HepG2 (cell line): ENCODE measurements around the gene UBXN1. TPM values are rescaled to one million over a fixed set of nuclear protein-coding genes. Genes with fewer than 3 reads are reported as not detected.
A peak's percentile ranks its signal among the peaks of the same experiment; 100 is the strongest.

Experiments
- ARID5B ChIP-seq: IDR thresholded peaks from 2 replicates; pipeline ENCODE4 v1.4.0; 2020; ENCODE audit warnings: mild to moderate bottlenecking, missing genetic modification reagents
- BRF2 ChIP-seq: sonication (generic); formaldehyde crosslinking; IDR thresholded peaks from 2 replicates; pipeline ENCODE4 v1.8.1; 2022; ENCODE audit warnings: mild to moderate bottlenecking, missing genetic modification reagents
- FOXK2 ChIP-seq: fragments of 450-650 bp; IDR thresholded peaks from 2 replicates; pipeline ENCODE4 v1.6.1; 2016
- KMT2A ChIP-seq: sonication (generic); formaldehyde crosslinking; IDR thresholded peaks from 2 replicates; pipeline ENCODE4 v1.4.0; 2020; ENCODE audit warnings: missing genetic modification reagents
- MEIS1 ChIP-seq: sonication (generic); formaldehyde crosslinking; IDR thresholded peaks from 2 replicates; pipeline ENCODE4 v1.9.0; 2021; ENCODE audit warnings: mild to moderate bottlenecking, missing genetic modification reagents, moderate library complexity, borderline replicate concordance
- NCOA1 ChIP-seq: sonication (generic); formaldehyde crosslinking; IDR thresholded peaks from 2 replicates; pipeline ENCODE4 v1.9.0; 2021; ENCODE audit warnings: missing genetic modification reagents
- PHF21A ChIP-seq: sonication (generic); formaldehyde crosslinking; IDR thresholded peaks from 2 replicates; pipeline ENCODE4 v1.5.0; 2020; ENCODE audit warnings: mild to moderate bottlenecking, missing genetic modification reagents
- PRDM15 ChIP-seq: sonication (generic); formaldehyde crosslinking; IDR thresholded peaks from 2 replicates; pipeline ENCODE4 v1.4.0; 2020; ENCODE audit warnings: missing genetic modification reagents
- RFX3 ChIP-seq: IDR thresholded peaks from 2 replicates; pipeline ENCODE4 v1.6.1; 2016; ENCODE audit warnings: missing biosample characterization, missing genetic modification reagents
- SMAD3 ChIP-seq: sonication (generic); formaldehyde crosslinking; IDR thresholded peaks from 2 replicates; pipeline ENCODE4 v1.4.0; 2020; ENCODE audit warnings: missing genetic modification reagents
- SRSF4 ChIP-seq: fragments of 200-400 bp; formaldehyde crosslinking; IDR thresholded peaks from one replicate; pipeline ENCODE4 v1.6.1; 2018; ENCODE audit warnings: mild to moderate bottlenecking, low read depth, low read length, moderate library complexity; ENCODE audit not compliant: poor library complexity, severe bottlenecking
- UBTF ChIP-seq: sonication (generic); formaldehyde crosslinking; IDR thresholded peaks from 2 replicates; pipeline ENCODE4 v1.4.0; 2020; ENCODE audit warnings: mild to moderate bottlenecking, missing genetic modification reagents
- ZBTB20 ChIP-seq: sonication (generic); formaldehyde crosslinking; IDR thresholded peaks from 2 replicates; pipeline ENCODE4 v1.8.1; 2023; ENCODE audit warnings: missing genetic modification reagents, low read depth, mild to moderate bottlenecking, borderline replicate concordance
- ZFP62 ChIP-seq: sonication (generic); formaldehyde crosslinking; IDR thresholded peaks from 2 replicates; pipeline ENCODE4 v1.4.0; 2020; ENCODE audit warnings: missing genetic modification reagents
- ZNF17 ChIP-seq: sonication (generic); formaldehyde crosslinking; IDR thresholded peaks from 2 replicates; pipeline ENCODE4 v1.5.0; 2020; ENCODE audit warnings: mild to moderate bottlenecking, missing genetic modification reagents
- ZNF20 ChIP-seq: sonication (generic); formaldehyde crosslinking; IDR thresholded peaks from 2 replicates; pipeline ENCODE4 v1.4.0; 2020; ENCODE audit warnings: mild to moderate bottlenecking, moderate library complexity, missing genetic modification reagents
- ZNF235 ChIP-seq: sonication (generic); formaldehyde crosslinking; IDR thresholded peaks from 2 replicates; pipeline ENCODE4 v1.8.1; 2023; ENCODE audit warnings: mild to moderate bottlenecking, missing genetic modification reagents, borderline replicate concordance
- ZNF878 ChIP-seq: sonication (generic); formaldehyde crosslinking; IDR thresholded peaks from 2 replicates; pipeline ENCODE4 v1.8.1; 2023; ENCODE audit warnings: mild to moderate bottlenecking, missing genetic modification reagents, moderate library complexity
- ZSCAN30 ChIP-seq: sonication (generic); formaldehyde crosslinking; IDR thresholded peaks from 2 replicates; pipeline ENCODE4 v1.5.0; 2020; ENCODE audit warnings: mild to moderate bottlenecking, missing genetic modification reagents
- polyA plus RNA-seq, 8 experiments: library from polyadenylated mRNA; depleted of rRNA in 3 of 8; stranded (reverse) in 7 of 8; unstranded in 1 of 8; fragments of >200 nt; fragmentation: Illumina TruSeq in 4 of 8; extraction: Trizol in 4 of 8; gene quantifications; 2 replicates each; pipeline versions ENCODE4 v1.2.1 to v1.2.3, GENCODE V29; 2011 to 2016; ENCODE audit warnings: low read depth in 4 of 8, missing spikeins in 1 of 8, mixed read lengths in 1 of 8; ENCODE audit not compliant: insufficient read depth in 1 of 8
- total RNA-seq, 5 experiments: library from RNA; depleted of rRNA; stranded (reverse); fragments of >200 nt; fragmentation: Illumina TruSeq; extraction: Trizol; gene quantifications; 2 replicates each; pipeline ENCODE4 v1.2.3, GENCODE V29; 2016; ENCODE audit warnings: low read depth in 1 of 5

UBXN1 gene
- total and polyA plus RNA-seq, 2 of the 13 experiments (the other 11 are each of a cell fraction or from before 2014, with no cell fraction given) = 47.5 to 52.4 TPM

- TF ChIP-seq ZNF20 (no peak), BRF2 (CRISPR knock-in tag) (no peak), UBTF (CRISPR knock-in tag) (no peak), KMT2A (CRISPR knock-in tag) (peak; percentile 56), RFX3 (CRISPR knock-in tag) (no peak), ZNF17 (CRISPR knock-in tag) (no peak), PHF21A (CRISPR knock-in tag) (no peak; the same call in 1 of the 2 replicates), ZNF235 (no peak), PRDM15 (no peak), ZSCAN30 (CRISPR knock-in tag) (no peak), NCOA1 (no peak), SMAD3 (CRISPR knock-in tag) (no peak), FOXK2 (no peak), ZFP62 (CRISPR knock-in tag) (no peak), SRSF4 (no peak), ARID5B (CRISPR knock-in tag) (no peak), ZNF878 (CRISPR knock-in tag) (no peak), MEIS1 (CRISPR knock-in tag) (0 out of 2 replicates have a peak, but pooled peaks have one; percentile 24), ZBTB20 (CRISPR knock-in tag) (no peak)
Measured at GRCh38 chr11:62728171-62728988, 49.5 kb upstream of the UBXN1 start, which contains the start of gene TTC9C (continued).
